T-cell (primary cell): ENCODE data around the gene PARD3B. TPM values are rescaled to one million over a fixed set of nuclear protein-coding genes. Genes with fewer than 3 reads are reported as not detected.
A peak's percentile ranks its signal among the peaks of the same experiment; 100 is the strongest.

Source experiments
- ATAC-seq, 4 experiments: fragments of 200-7000 bp in 3 of 4; fragments of 150-1000 bp in 1 of 4; cut with Tn5 transposase; replicated peaks in 1 of 4; 1 replicate in 3 of 4; 2 replicates in 1 of 4; pipeline ENCODE4 v1.10.0; 2021; ENCODE audit warnings: moderate library complexity in 3 of 4, mild to moderate bottlenecking in 2 of 4, moderate number of reproducible peaks in 1 of 4
- CTCF ChIA-PET, 2 donors: fragments of 300-600 bp; sonication (Branson Sonifier 250); formaldehyde crosslinking; loops; one replicate each; lab custom pipeline; 2022; ENCODE audit warnings: antibody characterized with exemption in 2 of 2; lab: Charles Lee
- POLR2A ChIA-PET, 2 donors: fragments of 300-600 bp; sonication (Branson Sonifier 250); formaldehyde crosslinking; loops; one replicate each; lab custom pipeline; 2022; ENCODE audit warnings: antibody characterized with exemption in 2 of 2; lab: Charles Lee
- DNase-seq, 35 experiments: peaks; one replicate each; pipeline versions ENCODE4 v3.0.0 to v3.0.0-alpha.2; 2013 to 2023
- H3K27ac ChIP-seq: one replicate; pipeline ENCODE4 v1.5.1; 2013; ENCODE audit warnings: low read length
- H3K27me3 ChIP-seq, 2 experiments: replicated peaks in 1 of 2; 1 replicate in 1 of 2; 2 replicates in 1 of 2; pipeline versions ENCODE4 v1.6.1 to v1.7.0; 2013; ENCODE audit warnings: low read length in 1 of 2, mixed read lengths in 1 of 2; ENCODE audit not compliant: control insufficient read depth in 2 of 2, insufficient read depth in 2 of 2; ENCODE audit errors: extremely low read depth in 1 of 2
- H3K36me3 ChIP-seq, 2 donors: 1 replicate in 1 of 2; 2 replicates in 1 of 2; pipeline versions ENCODE4 v1.6.1 to v1.7.0; 2013; ENCODE audit warnings: low read length in 1 of 2; ENCODE audit not compliant: control insufficient read depth in 2 of 2, insufficient read depth in 1 of 2; ENCODE audit errors: extremely low read depth in 1 of 2
- H3K4me1 ChIP-seq, 2 experiments: 1 replicate in 1 of 2; 2 replicates in 1 of 2; pipeline versions ENCODE4 v1.6.1 to v1.7.0; 2013; ENCODE audit warnings: low read length in 2 of 2, mixed read lengths in 1 of 2; ENCODE audit not compliant: insufficient read depth in 2 of 2, control insufficient read depth in 1 of 2; ENCODE audit errors: extremely low read depth in 1 of 2
- H3K4me3 ChIP-seq, 2 donors: 1 replicate in 1 of 2; 2 replicates in 1 of 2; pipeline versions ENCODE4 v1.5.1 to v1.7.0; 2013; ENCODE audit warnings: mild to moderate bottlenecking in 2 of 2, low read length in 1 of 2, moderate library complexity in 1 of 2; ENCODE audit not compliant: control insufficient read depth in 1 of 2; ENCODE audit errors: extremely low read depth in 1 of 2
- H3K9me3 ChIP-seq: 2 replicates; pipeline ENCODE4 v1.7.0; 2013
- H3K27ac Mint-ChIP-seq, 2 donors: one replicate each; pipeline ENCODE4 v1.8.0; 2020 to 2021; ENCODE audit warnings: mild to moderate bottlenecking in 2 of 2, mixed read lengths in 2 of 2
- H3K27me3 Mint-ChIP-seq, 2 donors: one replicate each; pipeline ENCODE4 v1.8.0; 2021 to 2022; ENCODE audit warnings: mixed read lengths in 2 of 2
- H3K36me3 Mint-ChIP-seq: one replicate; pipeline ENCODE4 v1.8.0; 2021; ENCODE audit warnings: mixed read lengths
- H3K4me1 Mint-ChIP-seq, 3 donors: one replicate each; pipeline ENCODE4 v1.8.0; 2020 to 2022; ENCODE audit warnings: mixed read lengths in 3 of 3, mild to moderate bottlenecking in 1 of 3
- H3K4me3 Mint-ChIP-seq, 3 donors: one replicate each; pipeline ENCODE4 v1.8.0; 2020 to 2022; ENCODE audit warnings: mild to moderate bottlenecking in 3 of 3, mixed read lengths in 3 of 3, moderate library complexity in 3 of 3
- H3K9me3 Mint-ChIP-seq, 3 donors: one replicate each; pipeline ENCODE4 v1.8.0; 2020 to 2022; ENCODE audit warnings: mixed read lengths in 3 of 3
- WGBS: methylation state at CpG from one replicate; pipeline ENCODE4 v1.1.5; 2013; ENCODE audit warnings: missing lambda C conversion rate; ENCODE audit not compliant: insufficient coverage; 5-methylcytosine and 5-hydroxymethylcytosine counted together
- total RNA-seq, 35 experiments: library from RNA in 6 of 35; stranded (reverse) in 6 of 35; fragments of 120-200 nt in 1 of 35; gene quantifications; one replicate each; pipeline versions ENCODE4 v1.2.1 to v1.2.4 and lab custom pipeline; 2013 to 2026

The PARD3B gene
- total RNA-seq, 5 donors from 2014 or later (not counting 1 experiment from before 2014, with no cell fraction given) = 0.75 to 2.0 (median 1.6) TPM

DNA sequence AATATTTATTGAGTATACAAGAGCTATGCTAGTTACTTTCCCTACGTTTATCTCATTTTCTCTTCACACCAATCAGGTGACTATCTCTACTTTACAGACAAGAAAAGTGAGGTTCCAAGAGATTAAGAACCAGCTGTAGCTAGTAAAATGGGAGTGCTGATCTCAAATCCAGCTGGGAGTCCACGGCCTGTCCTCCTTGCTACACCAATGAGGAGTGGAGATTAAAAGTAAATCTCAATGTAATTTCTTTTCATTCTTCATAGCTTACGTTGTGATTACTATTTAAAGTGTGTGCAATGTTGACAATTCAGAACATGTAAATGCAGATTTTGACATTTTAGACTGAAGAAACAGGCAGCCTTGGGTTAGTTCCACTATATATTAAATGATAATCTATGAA lies 1083.1 kb downstream of the PARD3B start:
- H3K27ac Mint-ChIP-seq = no peak overlapping the region
- no peaks in the 10 kb centered on the region for H3K4me1 Mint-ChIP-seq
- DNase-seq (no peak), ATAC-seq (no peak)
- H3K27ac ChIP-seq = no peak overlapping the region
- ChIA-PET CTCF (no interaction called here), POLR2A (no interaction called here)
- H3K9me3 Mint-ChIP-seq = no peaks in the 10 kb centered on the region
- no peaks in the 10 kb centered on the region for H3K36me3 Mint-ChIP-seq
- H3K27me3 Mint-ChIP-seq = no peaks in the 10 kb centered on the region
- H3K4me3 Mint-ChIP-seq = no peak overlapping the region
- peaks cover 0 to 3% of the 10 kb centered on the region in 2 experiments for H3K27me3 ChIP-seq
- WGBS = no CpG with 5 or more reads among the region's 3 CpGs
- H3K36me3 ChIP-seq = no peaks in the 10 kb centered on the region
- H3K4me3 ChIP-seq = no peak overlapping the region
- no peaks in the 10 kb centered on the region for H3K9me3 ChIP-seq
- no peaks in the 10 kb centered on the region for H3K4me1 ChIP-seq

DNA sequence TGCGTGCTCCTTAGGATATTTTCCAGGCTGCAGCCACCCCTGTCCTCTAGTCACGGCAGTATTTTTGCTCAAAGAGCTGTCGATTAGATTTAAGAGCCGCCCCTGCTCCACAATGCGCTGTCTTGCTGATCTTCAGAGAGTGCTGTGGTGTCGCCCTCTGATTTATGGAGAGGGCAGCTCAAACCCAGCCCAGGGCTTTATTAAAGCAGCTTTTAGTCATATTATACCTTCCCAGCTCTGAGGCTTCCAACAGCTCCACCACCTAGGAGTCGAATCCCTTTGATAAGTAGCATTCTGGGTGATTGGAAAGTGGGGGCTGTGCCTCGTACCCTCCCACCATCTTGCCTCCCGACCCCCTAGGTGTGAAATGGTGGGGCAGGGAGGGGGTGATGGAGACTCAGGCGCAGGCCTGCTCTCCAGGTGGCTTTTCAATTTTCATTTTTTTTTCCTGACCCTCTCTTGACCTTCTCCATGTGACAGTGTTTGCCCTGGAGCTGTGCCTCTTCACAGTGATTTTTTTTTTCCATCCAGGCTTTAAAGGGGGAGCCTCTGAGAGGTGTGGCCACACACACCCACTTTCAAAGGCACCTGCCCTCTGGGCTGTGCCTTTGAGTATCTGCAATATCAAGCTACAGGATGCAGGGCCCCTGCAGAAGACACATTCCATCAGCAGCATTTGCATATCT lies 1084.0 kb downstream of the PARD3B start:
- POLR2A ChIA-PET = no interaction called here
- no peaks in the 10 kb centered on the region for H3K9me3 ChIP-seq
- Mint-ChIP-seq H3K9me3 (no peaks in the 10 kb centered on the region), H3K27ac (no peak overlapping the region), H3K4me1 (no peaks in the 10 kb centered on the region), H3K4me3 (no peak overlapping the region), H3K36me3 (no peaks in the 10 kb centered on the region), H3K27me3 (no peaks in the 10 kb centered on the region)
- no peak overlapping the region for H3K27ac ChIP-seq
- DNase-seq = no peak
- no peak overlapping the region for H3K4me3 ChIP-seq
- ATAC-seq = no peak
- H3K4me1 ChIP-seq = no peaks in the 10 kb centered on the region
- no peaks in the 10 kb centered on the region for H3K36me3 ChIP-seq
- H3K27me3 ChIP-seq = no peaks in the 10 kb centered on the region
- CTCF ChIA-PET = no interaction called here
- 92% methylated on average over 6 of the region's 10 CpGs for WGBS

DNA sequence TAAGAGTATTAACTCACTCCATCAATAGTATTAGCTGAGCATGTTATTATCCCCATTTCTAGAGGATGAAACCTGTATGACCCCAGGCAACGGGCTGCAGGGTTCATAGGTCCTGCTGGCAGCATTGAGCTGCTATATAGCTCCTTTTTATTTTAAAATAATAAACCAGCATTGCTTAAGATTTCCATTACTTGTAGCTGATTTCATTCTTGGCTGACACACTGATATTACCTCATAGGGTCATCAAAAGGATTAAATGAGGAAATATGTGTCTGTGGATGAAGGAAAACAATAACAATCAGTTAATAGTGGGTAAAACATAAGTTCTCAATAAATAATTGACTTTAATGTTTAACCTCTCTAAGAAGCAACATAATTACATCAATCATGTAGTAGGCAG lies 1088.7 kb downstream of the PARD3B start:
- Mint-ChIP-seq H3K4me1 (peaks cover 14 to 16% (median 16%) of the 10 kb centered on the region in 3 donors), H3K9me3 (no peaks in the 10 kb centered on the region), H3K27ac (no peak overlapping the region), H3K36me3 (no peaks in the 10 kb centered on the region), H3K4me3 (no peak overlapping the region), H3K27me3 (no peaks in the 10 kb centered on the region)
- Histone ChIP-seq H3K4me1 (peaks cover 0 to 5% of the 10 kb centered on the region in 2 experiments), H3K36me3 (no peaks in the 10 kb centered on the region), H3K9me3 (no peaks in the 10 kb centered on the region), H3K4me3 (no peak overlapping the region), H3K27me3 (no peaks in the 10 kb centered on the region), H3K27ac (no peak overlapping the region)
- ATAC-seq (no peak), DNase-seq (no peak)
- ChIA-PET CTCF (no interaction called here), POLR2A (no interaction called here)
- no CpG with 5 or more reads among the region's 1 CpG for WGBS

DNA sequence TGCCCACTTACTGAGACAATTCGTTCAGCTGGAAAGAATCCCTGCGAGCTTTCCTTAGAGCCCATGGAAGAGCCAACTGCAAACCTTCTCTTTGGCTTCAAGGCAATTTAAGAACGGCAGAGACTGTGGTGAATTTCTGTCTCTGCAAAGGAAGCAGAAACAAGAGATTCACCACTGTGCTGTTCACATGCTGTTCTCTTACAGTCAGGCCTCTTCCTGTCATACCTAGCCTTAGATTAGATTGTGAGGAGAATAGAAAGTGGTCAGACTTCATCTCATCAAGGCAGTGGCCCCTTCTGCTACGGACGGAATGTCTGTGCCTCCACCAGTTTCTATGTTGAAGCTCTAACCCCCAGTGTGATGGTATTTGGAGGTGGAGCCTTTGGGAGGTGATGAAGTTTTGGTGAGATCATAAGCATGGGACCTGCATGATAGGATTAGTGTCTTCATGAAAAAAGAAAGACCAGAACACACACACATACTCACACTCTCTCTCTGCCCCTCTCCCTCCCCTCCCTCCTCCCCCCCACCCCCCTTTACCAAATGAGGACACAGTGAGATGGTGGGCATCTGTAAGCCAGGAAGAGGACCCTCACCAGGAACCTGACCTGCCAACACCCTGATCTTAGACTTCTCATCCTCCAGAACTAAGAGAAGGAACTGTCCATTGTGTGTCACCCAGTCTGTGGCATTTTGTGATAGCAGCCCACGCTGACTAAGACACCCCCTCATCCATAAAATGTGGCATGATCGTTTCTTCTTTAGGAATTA lies 1091.5 kb downstream of the PARD3B start:
- no peaks in the 10 kb centered on the region for H3K36me3 Mint-ChIP-seq
- Histone ChIP-seq H3K36me3 (no peaks in the 10 kb centered on the region), H3K9me3 (no peaks in the 10 kb centered on the region), H3K27me3 (no peaks in the 10 kb centered on the region), H3K4me3 (no peak overlapping the region), H3K27ac (no peak overlapping the region), H3K4me1 (peaks cover 0 to 5% of the 10 kb centered on the region in 2 experiments)
- H3K4me1 Mint-ChIP-seq = peaks cover 14 to 16% (median 16%) of the 10 kb centered on the region in 3 donors
- ChIA-PET CTCF (no interaction called here), POLR2A (no interaction called here)
- ATAC-seq (peak in 1 of 4 experiments; percentile 55), DNase-seq (no peak)
- no peaks in the 10 kb centered on the region for H3K9me3 Mint-ChIP-seq
- 84% methylated on average over 4 of the region's 7 CpGs for WGBS
- H3K27me3 Mint-ChIP-seq = no peaks in the 10 kb centered on the region
- no peak overlapping the region for H3K4me3 Mint-ChIP-seq
- H3K27ac Mint-ChIP-seq = no peak overlapping the region

DNA sequence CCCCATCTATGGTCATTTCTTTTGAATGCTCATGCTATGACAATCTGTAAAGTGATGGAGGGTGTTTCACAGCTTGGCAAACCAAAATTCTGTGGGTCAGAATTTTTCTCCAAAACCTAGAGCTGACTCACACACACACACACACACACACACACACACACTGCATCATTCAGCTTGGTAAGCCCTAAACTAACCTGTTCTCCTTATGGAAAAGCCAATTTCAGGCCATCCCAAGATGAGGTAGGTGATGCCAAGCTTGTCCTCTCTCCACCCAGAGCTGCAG lies 1092.0 kb downstream of the PARD3B start:
- Mint-ChIP-seq H3K27ac (peak overlapping the region in 1 of 2 donors; percentile 24), H3K36me3 (no peaks in the 10 kb centered on the region), H3K4me3 (no peak overlapping the region), H3K9me3 (no peaks in the 10 kb centered on the region), H3K27me3 (peaks cover 3 to 4% of the 10 kb centered on the region in 2 donors), H3K4me1 (peaks cover 14 to 16% (median 16%) of the 10 kb centered on the region in 3 donors)
- Histone ChIP-seq H3K27ac (no peak overlapping the region), H3K4me3 (no peak overlapping the region), H3K36me3 (no peaks in the 10 kb centered on the region), H3K9me3 (no peaks in the 10 kb centered on the region), H3K27me3 (peaks cover 0 to 3% of the 10 kb centered on the region in 2 experiments), H3K4me1 (peaks cover 0 to 5% of the 10 kb centered on the region in 2 experiments)
- ATAC-seq (no peak), DNase-seq (no peak)
- ChIA-PET CTCF (no interaction called here), POLR2A (no interaction called here)

DNA sequence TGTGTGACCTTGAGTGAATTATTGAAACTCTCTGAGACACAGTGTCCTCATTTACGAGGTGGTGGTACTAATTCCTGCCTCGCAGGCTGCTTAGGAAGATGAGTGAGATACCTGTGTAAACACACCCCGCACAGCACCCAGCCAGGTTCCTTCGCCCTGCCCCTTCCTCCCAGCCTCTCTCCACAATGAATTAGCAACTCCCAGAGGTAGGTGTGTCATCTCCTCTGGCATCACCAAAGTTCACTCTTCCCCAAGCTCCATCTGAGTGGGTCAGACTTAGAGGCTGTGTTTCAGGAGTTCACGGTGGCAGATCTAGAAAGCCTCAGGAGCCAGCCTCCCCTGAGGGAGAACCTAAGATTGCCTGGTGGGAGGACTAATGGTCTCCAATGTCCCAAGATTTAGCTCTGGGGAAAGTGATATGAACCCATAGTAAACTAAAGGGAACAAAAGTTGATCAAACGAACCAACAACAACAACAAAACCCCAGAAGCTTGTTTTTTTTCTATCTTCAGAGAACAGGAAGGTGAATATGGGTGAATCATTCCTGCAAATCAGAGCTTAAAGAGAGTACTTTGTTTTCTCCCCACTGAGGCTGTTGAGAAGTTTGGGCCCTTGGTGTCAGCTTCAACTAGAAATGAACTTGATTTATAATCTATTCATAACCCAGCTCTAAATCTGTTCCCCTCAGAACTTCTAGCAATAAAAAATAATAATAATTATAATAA lies 1092.7 kb downstream of the PARD3B start:
- Mint-ChIP-seq H3K27me3 (peaks cover 8 to 9% of the 10 kb centered on the region in 2 donors), H3K4me1 (peaks cover 14 to 16% (median 16%) of the 10 kb centered on the region in 3 donors), H3K9me3 (no peaks in the 10 kb centered on the region), H3K27ac (peak overlapping the region; percentile 10 to 56), H3K36me3 (no peaks in the 10 kb centered on the region), H3K4me3 (no peak overlapping the region)
- Histone ChIP-seq H3K4me1 (peaks cover 0 to 5% of the 10 kb centered on the region in 2 experiments), H3K4me3 (no peak overlapping the region), H3K27ac (no peak overlapping the region), H3K9me3 (no peaks in the 10 kb centered on the region), H3K36me3 (no peaks in the 10 kb centered on the region), H3K27me3 (peaks cover 0 to 6% of the 10 kb centered on the region in 2 experiments)
- ChIA-PET POLR2A (no interaction called here), CTCF (no interaction called here)
- ATAC-seq = peak in 1 of 4 experiments; percentile 23
- DNase-seq = no peak
- 69% methylated on average over 2 of the region's 6 CpGs for WGBS
